ENCODE data around the gene GRB7.

The GRB7 gene

GRCh38 chr17:39793301-39793872 lies 55.6 kb downstream of the GRB7 start:
- no peak overlapping the region for H3K27ac ChIP-seq (ENCODE audit: low read depth, low read length)
- DNase-seq, result no peak
- H3K56ac ChIP-seq (ENCODE audit: low read length), result no peak overlapping the region
- no peaks in the 10 kb centered on the region for H3K27me3 ChIP-seq (ENCODE audit: insufficient read depth, low read length, poor library complexity)
- H3K23ac ChIP-seq (ENCODE audit: low read length), result no peak overlapping the region
- H3K79me1 ChIP-seq (ENCODE audit: low read length), result no peaks in the 10 kb centered on the region
- H3K4me2 ChIP-seq (ENCODE audit: low read length), result no peak overlapping the region
- H4K5ac ChIP-seq (ENCODE audit: low read length), result no peak overlapping the region
- no peak overlapping the region for H2BK5ac ChIP-seq (ENCODE audit: low read length)
- no peaks in the 10 kb centered on the region for H3K79me2 ChIP-seq (ENCODE audit: control insufficient read depth, insufficient read depth, low read length)
- no peak overlapping the region for H3K18ac ChIP-seq (ENCODE audit: low read length)
- no peak overlapping the region for H3K4me3 ChIP-seq (ENCODE audit: low read length)
- no peak overlapping the region for H2BK15ac ChIP-seq (replicated peaks; ENCODE audit: low read depth)
- no peak overlapping the region for H2BK120ac ChIP-seq (ENCODE audit: low read depth, low read length)
- no CpG with 5 or more reads among the region's 3 CpGs for WGBS (ENCODE audit: extremely low coverage, insufficient coverage, low lambda C conversion rate)
- H3K9ac ChIP-seq (ENCODE audit: low read length), result no peak overlapping the region
- H4K8ac ChIP-seq (ENCODE audit: low read depth, low read length), result no peak overlapping the region
- H3K4ac ChIP-seq (ENCODE audit: low read depth, low read length), result no peak overlapping the region
- H3K36me3 ChIP-seq (ENCODE audit: control insufficient read depth, insufficient read depth, low read length), result no peaks in the 10 kb centered on the region
- H2AK5ac ChIP-seq (ENCODE audit: low read length), result no peak overlapping the region
- no peaks in the 10 kb centered on the region for H3K4me1 ChIP-seq (ENCODE audit: control insufficient read depth, low read depth, low read length)

- Histone ChIP-seq H3K4me1 (ENCODE audit: control insufficient read depth, low read depth, low read length) (no peaks in the 10 kb centered on the region), H3K23ac (ENCODE audit: low read length) (no peak overlapping the region), H3K27me3 (ENCODE audit: insufficient read depth, low read length, poor library complexity) (no peaks in the 10 kb centered on the region), H4K5ac (ENCODE audit: low read length) (no peak overlapping the region), H3K4me3 (ENCODE audit: low read length) (no peak overlapping the region), H3K56ac (ENCODE audit: low read length) (no peak overlapping the region), H3K36me3 (ENCODE audit: control insufficient read depth, insufficient read depth, low read length) (no peaks in the 10 kb centered on the region), H3K27ac (ENCODE audit: low read depth, low read length) (no peak overlapping the region), H3K4me2 (ENCODE audit: low read length) (no peak overlapping the region), H3K4ac (ENCODE audit: low read depth, low read length) (no peak overlapping the region), H2BK15ac (replicated peaks; ENCODE audit: low read depth) (no peak overlapping the region), H3K79me2 (ENCODE audit: control insufficient read depth, insufficient read depth, low read length) (no peaks in the 10 kb centered on the region), H3K9ac (ENCODE audit: low read length) (no peak overlapping the region), H4K8ac (ENCODE audit: low read depth, low read length) (no peak overlapping the region), H3K18ac (ENCODE audit: low read length) (no peak overlapping the region), H2BK120ac (ENCODE audit: low read depth, low read length) (no peak overlapping the region), H2BK5ac (ENCODE audit: low read length) (no peak overlapping the region), H3K79me1 (ENCODE audit: low read length) (no peaks in the 10 kb centered on the region), H2AK5ac (ENCODE audit: low read length) (no peak overlapping the region)
- no CpG with 5 or more reads among the region's 2 CpGs for WGBS (ENCODE audit: extremely low coverage, insufficient coverage, low lambda C conversion rate)
- DNase-seq, result no peak
Observed at GRCh38 chr17:39794249-39794970, 56.7 kb downstream of the GRB7 start.

Small RNAs within 50 kb of the gene (small RNA-seq; reads per million reads assigned to genes)
- gene MIR4728 (ENCODE audit: insufficient read depth), result 1.3 reads per million

Measured in mesendoderm (in vitro differentiated cells).